HG03025 (cell line): ENCODE data around the gene PRMT3.
"Not testable (repeated sequence)": the region's sequence is repeated elsewhere in the genome, so short reads cannot be mapped to it uniquely, and the experiment has no call there.

ENCODE experiments used
- ATAC-seq: cut with Tn5 transposase; IDR thresholded peaks from one replicate; pipeline ENCODE4 v1.9.1; 2021; ENCODE audit warnings: mild to moderate bottlenecking, moderate library complexity; ENCODE audit not compliant: unreplicated experiment, low FRiP score

PRMT3 gene

DNA sequence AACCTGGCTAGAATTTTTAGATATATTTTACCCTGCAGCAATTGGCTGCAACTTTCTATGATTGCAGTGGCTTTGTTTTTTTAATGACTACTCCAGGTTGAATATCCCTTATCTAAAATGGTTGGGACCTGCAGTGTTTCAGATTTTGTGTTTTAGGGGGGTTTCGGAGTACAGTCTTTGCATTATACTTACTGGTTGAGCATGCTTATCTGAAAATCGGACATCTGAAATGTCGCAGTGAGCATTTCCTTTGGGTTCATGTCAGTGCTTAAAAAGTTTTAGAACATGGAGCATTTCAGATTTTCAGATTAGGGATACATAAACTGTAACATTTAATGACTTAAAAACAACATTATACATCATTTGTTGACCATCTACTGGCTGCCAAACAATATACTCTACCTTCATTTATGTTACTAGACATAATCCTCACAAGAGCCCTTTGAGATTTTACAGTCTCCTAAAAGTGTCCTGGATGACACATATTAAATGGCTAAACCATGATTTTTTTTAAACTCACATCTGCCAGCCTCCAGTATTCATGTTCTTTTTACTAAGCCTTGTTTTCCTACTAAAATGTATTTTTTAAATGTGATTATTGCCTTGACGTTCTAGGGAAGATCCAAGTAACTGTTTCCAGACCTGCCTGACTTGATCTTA lies 66.3 kb downstream of the PRMT3 start:
- ATAC-seq = no peak

DNA sequence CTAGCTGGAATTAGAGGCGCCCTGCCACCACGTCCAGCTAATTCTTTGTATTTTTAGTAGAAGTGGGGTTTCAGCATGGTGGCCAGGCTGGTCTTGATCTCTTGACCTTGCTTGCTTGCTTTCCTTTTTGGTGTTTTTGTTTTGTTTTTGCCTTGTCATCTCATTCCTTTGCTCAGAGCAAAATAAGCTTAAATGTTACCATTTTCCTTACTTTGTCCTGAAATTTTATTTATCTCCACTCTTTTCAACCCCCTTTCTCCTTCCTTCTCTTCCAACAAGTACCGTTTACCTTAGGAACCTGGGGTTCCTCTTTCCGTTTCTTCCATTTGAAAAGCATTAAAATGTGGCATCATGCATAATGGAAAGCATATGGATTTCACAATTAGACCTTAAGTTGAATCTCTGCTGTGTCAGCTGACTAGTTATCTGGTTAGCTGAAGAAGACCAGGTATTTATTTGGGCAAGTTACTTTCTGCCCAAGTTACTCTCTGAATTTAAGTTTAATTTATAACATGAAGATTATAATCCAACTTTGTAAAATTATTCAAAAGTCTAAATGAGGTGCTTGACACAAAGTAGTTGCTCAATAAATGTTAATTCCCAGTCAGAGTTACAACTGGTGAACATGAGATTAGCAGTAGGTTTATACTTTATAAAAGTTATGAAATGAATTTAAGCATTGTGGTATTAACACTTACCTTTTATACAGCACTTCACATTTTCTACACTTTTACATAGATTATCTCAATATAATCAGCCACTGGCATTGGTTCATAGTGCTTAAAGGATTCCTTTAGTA lies 69.7 kb downstream of the PRMT3 start:
- no peak for ATAC-seq

DNA sequence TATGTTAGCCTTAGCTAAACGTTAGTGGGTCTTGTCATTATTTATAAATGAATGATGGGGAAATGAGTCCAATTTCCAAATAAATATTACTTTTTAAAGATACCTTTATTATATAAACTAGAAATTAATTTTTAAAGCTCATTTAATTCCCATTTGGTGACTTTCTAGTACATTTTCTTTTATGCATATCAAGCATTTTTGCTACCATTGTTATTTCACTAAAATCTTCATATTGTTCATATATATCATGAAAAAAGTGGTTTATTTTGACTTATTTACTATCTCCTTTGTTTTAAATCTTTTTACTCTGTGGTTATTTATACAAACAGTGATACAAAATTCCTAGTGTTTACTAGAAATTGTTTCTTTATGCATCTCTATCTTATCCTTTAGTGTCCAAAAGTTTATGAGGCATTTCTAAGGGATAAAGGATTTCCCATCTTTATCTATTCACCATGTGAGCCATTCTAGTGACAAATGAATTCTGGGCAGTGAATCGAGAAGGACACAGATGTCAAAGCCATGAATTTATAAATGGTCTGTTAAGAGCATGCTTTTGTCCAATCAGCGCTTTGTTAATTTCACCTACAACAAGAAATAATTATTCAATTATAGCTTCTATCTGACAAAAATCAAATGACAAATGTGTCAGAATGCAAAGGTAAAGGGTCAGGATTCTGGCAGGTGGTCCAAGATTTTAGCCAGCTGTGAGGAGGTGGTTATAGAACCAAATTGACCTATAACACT lies 70.6 kb downstream of the PRMT3 start:
- ATAC-seq = no peak

DNA sequence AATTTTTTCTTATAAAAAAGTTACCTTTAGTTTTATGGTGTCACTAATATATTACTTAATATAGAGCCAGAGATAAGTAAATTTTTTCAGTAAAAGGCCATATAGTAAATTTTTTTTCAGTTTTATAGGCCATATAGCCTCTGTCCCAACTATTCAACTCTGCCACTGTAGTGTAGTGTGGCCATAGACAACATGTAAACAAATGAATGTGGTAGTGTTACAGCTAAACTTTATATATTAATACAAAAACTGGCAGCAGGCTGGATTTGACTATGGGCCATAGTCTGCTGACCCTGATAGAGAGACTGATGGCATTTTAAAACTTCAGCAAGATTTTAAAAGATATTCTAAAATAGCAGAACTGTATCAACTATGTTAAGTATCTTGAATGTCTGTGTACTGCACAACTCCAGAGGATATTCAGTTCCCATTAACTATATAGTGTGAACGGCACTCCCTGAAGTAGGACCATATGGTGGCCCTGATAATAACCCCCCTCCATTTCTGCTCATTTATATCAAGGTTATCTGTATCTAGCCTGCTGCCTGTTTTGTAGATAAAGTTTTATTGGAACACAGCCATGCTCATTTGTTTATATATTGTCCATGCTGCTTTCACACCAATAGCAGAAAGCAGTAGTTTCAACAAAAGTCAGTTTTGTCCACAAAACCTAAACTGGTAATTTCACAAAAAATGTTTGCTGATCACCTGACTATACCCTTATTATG lies 71.6 kb downstream of the PRMT3 start:
- no peak for ATAC-seq

DNA sequence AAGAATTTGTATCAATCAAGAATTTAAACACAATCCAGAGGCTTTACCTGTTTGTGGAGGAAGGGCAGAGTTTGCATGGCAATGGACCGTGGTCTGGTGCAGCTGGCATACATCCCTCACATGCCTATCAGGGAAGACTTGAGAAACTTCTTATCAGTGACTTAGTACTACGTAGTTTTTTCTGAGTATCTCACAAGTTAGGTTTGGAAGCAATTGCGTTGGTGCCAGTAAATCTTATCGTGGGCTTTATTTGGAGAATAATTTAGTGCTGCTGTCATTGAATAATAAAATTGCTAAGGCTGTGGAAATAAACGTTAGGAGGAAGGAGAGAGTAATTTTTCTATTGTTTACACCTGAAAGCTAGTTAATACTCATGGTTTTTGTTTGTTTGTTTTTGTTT lies 72.3 kb downstream of the PRMT3 start:
- no peak for ATAC-seq

DNA sequence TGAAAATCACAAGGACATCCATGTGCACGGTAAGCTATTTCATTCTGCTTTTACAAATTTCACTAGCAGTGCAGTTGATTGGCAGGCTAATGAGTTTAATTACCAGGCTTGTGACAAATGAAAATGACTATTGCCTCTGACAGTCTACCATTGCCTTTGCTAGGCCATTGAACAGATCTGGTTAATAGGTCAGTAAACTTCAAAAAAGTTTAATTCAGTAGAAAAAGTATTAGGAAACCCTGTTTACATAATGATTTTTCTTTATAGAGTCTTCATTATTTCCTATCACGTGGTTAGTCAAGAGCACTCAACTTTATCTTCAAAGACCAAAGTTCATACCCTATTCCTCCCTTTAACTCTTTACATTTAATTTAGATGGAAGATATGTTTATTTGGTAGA lies 77.0 kb downstream of the PRMT3 start:
- no peak for ATAC-seq

DNA sequence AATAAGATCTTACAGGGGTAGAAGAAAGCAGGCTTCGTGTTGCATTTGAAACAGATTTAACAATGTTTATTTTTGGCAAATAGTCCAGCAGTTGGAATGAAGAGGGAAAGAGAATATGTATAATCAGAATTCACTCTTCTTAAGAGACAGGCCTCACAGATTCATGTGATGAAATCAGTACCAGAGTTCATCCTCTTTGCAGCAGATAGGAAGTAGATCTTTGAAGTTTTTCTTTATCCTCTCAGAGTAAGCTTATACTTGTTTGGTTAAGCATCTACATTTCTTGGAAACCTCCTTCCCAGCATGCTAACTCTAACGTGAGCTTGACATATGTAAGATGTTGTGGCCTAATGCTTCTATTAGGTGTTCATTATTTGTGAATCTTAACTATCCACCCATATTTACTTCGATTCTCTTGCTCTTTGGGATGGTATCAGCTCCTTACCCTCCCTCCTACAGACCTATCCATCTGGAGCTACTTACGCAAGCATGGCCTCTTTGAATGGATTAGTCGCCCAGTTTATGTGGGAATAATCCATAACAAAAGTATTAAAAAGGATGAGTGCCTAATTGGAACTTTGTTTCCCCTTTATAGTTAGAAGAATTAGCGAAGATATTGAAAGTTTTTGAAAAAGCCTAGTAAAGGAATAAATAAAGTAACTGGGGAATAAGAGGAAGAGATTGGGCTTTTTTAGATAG lies 80.1 kb downstream of the PRMT3 start:
- ATAC-seq = no peak

DNA sequence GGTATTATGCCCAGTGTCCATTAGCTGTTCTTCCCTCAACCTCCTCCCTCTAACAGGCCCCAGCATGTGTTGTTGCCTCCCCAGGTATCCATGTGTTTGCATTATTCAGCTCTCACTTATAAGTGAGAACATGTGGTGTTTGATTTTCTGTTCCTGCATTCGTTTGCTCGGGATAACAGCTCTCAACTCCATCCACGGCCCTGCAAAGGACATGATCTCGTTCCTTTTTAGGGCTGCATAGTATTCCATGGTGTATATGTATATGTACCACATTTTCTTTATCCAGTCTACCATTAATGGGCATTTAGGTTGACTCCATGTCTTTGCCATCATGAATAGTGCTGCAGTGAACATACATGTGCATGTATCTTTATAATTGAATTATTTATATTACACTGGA lies 82.8 kb downstream of the PRMT3 start:
- ATAC-seq = no peak

DNA sequence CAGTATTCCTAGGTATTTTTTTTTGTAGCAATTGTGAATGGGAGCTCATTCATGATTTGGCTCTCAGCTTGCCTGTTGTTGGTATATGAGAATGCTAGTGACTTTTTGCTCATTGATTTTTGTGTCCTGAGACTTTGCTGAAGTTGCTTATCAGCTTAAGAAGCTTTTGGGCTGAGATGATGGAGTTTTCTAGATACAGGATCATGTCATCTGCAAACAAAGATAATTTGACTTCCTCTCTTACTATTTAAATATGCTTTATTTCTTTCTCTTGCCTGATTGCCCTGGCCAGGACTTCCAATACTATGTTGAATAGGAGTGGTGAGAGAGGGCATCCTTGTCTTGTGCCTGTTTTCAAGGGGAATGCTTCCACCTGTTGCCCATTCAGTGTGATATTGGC lies 84.4 kb downstream of the PRMT3 start:
- not testable (repeated sequence) for ATAC-seq

DNA sequence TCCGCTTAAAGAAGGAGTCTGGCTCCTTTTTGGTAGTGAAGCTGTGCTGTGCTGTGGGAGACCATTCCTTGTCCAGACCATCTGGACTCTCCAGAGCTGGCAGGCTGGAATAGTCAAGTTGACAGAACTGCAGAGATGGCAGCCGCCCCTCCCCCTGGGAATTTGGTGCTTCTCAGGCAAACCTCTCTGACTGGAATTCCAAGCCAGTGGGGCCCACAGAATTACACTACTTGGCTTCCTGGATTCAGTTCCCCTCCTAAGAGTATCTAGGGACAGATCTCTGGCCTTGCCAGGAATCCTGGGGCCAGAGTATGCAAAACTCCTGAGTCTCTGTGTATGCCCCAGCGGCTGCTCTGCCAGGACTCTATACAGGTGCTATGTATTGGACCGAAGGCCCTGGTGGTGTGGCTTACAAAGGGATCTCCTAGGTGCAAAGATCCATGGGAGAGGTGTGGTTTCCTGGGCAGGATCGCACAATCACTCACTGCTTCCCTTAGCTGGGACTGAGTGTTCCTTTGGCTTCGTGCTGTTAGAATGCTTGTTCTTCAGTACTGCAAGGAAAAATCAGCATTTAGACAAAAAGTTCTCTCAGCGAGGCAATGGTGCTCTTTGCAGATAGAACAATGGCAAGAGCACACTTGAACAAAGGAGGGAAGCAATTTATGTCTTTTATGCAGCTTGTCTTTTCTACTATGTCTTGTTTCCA lies 86.8 kb downstream of the PRMT3 start:
- ATAC-seq = no peak

DNA sequence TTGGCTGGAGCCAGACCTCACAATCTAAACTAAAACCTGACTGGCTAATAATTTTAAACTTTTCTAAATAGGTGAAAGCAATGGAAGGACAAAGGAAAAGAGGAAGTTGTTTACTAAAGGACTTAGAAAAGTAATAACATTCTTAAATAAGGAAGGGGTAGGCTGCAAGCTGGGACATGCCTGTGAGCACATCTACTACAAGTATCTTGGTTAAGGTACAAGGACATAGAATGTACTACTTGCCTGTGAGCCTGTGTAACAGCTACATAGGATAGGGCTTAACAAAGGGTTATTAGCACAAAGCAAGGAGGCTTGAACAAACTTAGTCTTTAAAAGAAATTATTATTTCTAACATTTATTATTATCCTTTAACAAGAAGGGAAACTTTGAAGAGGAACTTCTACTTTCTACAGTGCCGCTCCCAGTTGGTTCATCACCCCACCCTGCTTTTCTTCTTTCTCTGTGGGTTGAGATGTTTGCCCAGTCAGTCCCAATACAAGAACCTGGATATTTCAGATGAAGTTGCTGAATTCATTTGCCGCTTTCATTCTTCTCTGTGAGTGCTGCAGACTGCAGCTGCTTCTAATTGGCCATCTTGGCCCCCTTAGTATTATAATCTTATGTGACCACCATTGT lies 87.5 kb downstream of the PRMT3 start:
- no peak for ATAC-seq

DNA sequence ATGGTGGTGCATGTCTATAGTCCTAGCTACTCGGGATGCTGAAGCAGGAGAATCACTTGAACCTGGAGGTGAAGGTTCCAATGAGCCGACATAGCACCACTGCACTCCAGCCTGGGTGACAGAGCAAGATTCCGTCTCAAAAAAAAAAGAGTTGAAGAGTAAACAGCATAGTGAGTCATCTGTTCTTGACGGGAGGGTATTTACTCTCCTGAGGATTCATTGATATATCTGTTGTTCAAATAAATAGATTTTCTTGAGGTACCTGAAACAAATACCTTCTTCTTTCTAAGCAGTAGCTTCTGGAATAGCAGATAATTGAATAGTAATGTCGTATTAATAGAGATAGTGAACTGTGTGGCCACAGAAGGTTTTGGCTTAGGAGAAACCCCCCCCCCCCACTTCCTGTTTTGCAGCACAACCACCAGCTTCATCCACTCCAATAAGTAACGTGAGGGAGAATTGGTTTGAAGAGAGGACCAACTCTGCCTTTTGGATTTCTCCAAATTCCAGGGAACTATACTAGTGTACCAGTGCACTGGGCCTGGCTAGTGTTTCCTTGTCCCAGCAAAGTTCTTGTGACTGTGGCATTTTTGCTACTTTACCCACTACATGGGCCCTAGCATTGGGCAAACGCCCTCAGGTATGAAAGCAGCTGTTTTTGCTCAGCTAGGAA lies 90.0 kb downstream of the PRMT3 start:
- no peak for ATAC-seq

DNA sequence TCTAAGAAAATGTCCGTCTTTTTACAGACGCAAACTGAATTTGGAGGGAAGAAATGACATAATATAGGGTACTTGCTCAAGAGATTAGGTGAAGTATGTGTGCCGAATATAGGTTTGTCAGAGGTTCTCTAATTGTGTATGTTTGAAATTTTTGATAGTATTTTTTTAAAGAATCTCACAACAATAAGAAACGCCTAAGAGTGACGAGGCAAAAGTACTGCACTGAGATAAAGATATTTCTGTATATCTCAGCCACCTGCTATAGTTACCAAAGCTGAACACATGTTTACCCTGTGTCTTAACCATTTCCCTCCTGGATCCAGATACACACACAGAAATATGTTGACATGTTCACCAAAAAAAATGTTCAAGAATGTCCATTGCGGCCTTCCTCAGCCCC lies 92.0 kb downstream of the PRMT3 start:
- no peak for ATAC-seq

DNA sequence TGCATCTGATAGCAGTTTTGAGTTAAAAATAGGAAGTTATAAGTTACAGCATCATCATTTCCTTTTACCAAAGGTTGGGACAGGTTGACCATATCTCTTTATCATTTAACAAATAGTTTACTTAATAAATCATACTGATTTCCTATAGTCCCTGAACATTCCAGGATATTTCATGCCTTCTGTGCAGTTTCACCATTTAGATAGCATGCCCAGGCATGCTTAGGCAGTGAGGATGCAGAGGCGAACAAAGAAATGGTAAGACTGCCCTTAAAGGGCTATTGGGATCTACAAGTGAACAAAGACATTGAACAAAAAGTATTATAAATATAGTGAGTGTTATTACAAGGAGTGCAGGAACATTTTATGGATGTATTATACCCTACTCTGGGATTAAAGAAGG lies 96.4 kb downstream of the PRMT3 start:
- no peak for ATAC-seq

DNA sequence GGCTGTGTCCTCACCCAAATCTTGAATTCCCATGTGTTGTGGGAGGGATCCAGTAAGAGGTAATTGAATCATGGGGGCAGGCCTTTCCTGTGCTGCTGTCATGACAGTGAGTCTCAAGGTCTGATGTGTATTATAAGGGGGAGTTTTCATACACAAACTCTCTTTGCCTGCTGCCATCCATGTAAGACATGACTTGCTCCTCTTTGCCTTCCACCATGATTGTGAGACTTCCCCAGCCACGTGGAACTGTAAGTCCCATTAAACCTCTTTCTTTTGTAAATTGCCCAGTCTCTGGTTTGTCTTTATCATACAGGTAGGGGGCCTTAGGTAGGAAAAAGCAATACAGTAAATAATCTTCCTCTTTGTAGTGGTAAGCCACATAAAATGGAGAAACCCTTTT lies 96.9 kb downstream of the PRMT3 start:
- ATAC-seq = not testable (repeated sequence)

DNA sequence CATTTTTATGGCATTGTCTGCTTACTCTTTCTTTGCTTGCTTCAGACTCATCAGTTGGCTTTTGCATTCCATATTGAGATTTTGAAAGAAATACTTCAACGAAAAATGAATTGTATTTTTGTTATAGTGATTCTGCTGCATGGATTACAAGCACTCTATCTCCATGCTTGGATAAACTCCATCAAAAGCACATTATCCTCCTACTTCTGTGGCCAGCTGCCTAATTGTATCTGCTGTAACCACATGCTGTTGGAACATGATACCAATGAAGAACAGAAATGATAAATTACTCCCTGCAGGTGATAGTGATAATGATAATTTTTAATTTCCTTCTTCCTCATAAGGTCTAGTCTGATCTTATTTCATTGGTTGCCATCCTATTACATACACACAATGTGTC lies 100.8 kb downstream of the PRMT3 start:
- ATAC-seq = no peak

DNA sequence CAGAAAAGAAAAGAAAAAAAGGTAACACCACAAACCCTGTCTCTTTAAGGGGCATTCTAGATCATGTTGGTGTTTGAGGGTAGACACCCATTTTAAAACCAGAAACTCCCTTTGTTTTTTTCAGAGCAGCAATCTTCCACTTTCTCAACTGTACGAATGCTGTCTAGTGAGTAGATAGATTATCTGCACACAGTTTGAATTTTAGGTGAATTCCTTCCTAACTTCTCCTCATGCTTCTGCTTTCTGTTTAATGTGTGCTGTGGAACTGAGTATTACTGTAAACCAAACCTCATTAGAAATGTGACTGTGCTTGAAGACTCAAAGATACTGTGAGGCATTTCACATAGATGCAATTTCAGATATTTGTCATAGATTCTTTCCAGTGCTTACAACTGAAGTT lies 102.4 kb downstream of the PRMT3 start:
- no peak for ATAC-seq

DNA sequence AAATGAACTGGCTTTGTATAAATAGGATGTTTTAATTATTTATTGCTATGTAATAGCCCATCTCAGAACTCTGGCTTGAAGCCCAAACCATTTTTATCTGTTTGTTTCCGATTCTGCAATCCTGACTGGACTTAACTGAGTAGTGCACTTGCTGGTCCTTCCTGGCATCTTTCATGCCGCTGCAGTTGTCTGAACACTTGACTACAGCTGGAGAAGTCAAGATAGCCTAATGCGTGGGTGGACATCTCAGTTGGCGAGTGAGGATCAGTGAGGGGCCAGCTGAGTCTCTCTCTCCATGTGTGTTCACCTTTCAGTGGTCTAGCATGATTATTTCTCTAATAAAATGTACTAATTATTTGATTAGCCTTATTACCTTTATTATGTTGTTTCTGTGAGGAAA lies 105.8 kb downstream of the PRMT3 start:
- no peak for ATAC-seq
